Calu3 (cell line): ENCODE measurements around the gene CAVIN4. TPM values are rescaled to one million over a fixed set of nuclear protein-coding genes. Genes with fewer than 3 reads are reported as not detected.
A peak's percentile ranks its signal among the peaks of the same experiment; 100 is the strongest.

Experiments used
- BruUV-seq: library from RNA; stranded (reverse); fragments of 400-500 nt; replicated peaks from 2 replicates; lab custom pipeline; 2021; lab: Mats Ljungman, UMichigan
- CTCF ChIA-PET: fragments of 300-600 bp; sonication (Branson Sonifier 250); formaldehyde crosslinking; loops from one replicate; lab custom pipeline; 2022; ENCODE audit warnings: antibody characterized with exemption; lab: Charles Lee
- DNase-seq: peaks from one replicate; pipeline ENCODE4 v3.0.0; 2022
- H3K27ac Mint-ChIP-seq: one replicate; pipeline ENCODE4 v1.8.0; 2022; ENCODE audit warnings: mixed read lengths; ENCODE audit not compliant: unreplicated experiment
- H3K27me3 Mint-ChIP-seq: one replicate; pipeline ENCODE4 v1.8.0; 2022; ENCODE audit warnings: mixed read lengths; ENCODE audit not compliant: unreplicated experiment
- H3K36me3 Mint-ChIP-seq: one replicate; pipeline ENCODE4 v1.8.0; 2022; ENCODE audit warnings: mild to moderate bottlenecking, moderate library complexity, mixed read lengths; ENCODE audit not compliant: insufficient read depth, unreplicated experiment
- H3K4me1 Mint-ChIP-seq: one replicate; pipeline ENCODE4 v1.8.0; 2022; ENCODE audit warnings: mild to moderate bottlenecking, low read depth, mixed read lengths; ENCODE audit not compliant: unreplicated experiment
- H3K4me3 Mint-ChIP-seq: one replicate; pipeline ENCODE4 v1.8.0; 2022; ENCODE audit warnings: mild to moderate bottlenecking, low read depth, moderate library complexity, mixed read lengths; ENCODE audit not compliant: unreplicated experiment
- H3K9me3 Mint-ChIP-seq: one replicate; pipeline ENCODE4 v1.8.0; 2022; ENCODE audit warnings: low read depth, mixed read lengths; ENCODE audit not compliant: unreplicated experiment
- CTCF ChIP-seq: fragments of 200-600 bp; IDR thresholded peaks from one replicate; pipeline ENCODE4 v1.8.0; 2022; ENCODE audit warnings: antibody characterized with exemption; ENCODE audit not compliant: unreplicated experiment
- intact Hi-C: fragments of 100-400 bp; cut with micrococcal nuclease; formaldehyde crosslinking; loops from one replicate; pipeline ENCODE4 v1.10.0; 2022; ENCODE audit not compliant: unreplicated experiment
- total RNA-seq: library from RNA; stranded (reverse); gene quantifications from 2 replicates; pipeline ENCODE4 v1.2.3, GENCODE V29; 2022

The CAVIN4 gene
- total RNA-seq, 1 experiment from 2014 or later = 0.52 TPM

GRCh38 chr9:100598641-100599145, 20.8 kb downstream of the CAVIN4 start:
- peaks cover 10% of the 10 kb centered on the region for H3K36me3 Mint-ChIP-seq
- no peak for TF ChIP-seq CTCF
- no peak overlapping the region for H3K27ac Mint-ChIP-seq
- DNase-seq = peak; percentile 87
- peak overlapping the region; percentile 48 for H3K4me3 Mint-ChIP-seq
- H3K9me3 Mint-ChIP-seq = no peaks in the 10 kb centered on the region
- CTCF ChIA-PET = no interaction called here
- peaks cover 21% of the 10 kb centered on the region for H3K4me1 Mint-ChIP-seq
- no TSS peak for BruUV-seq
- intact Hi-C loops = loop anchor here (5.0 to 10.0 kb wide), 2 partner anchors 244 to 276 kb away; partner anchors contain the start of gene TEX10
- no peaks in the 10 kb centered on the region for H3K27me3 Mint-ChIP-seq

GRCh38 chr9:100600521-100601079, 22.7 kb downstream of the CAVIN4 start:
- no peak overlapping the region for H3K27ac Mint-ChIP-seq
- BruUV-seq = no TSS peak
- intact Hi-C loops = loop anchor here (5.0 kb wide), 4 partner anchors 87 to 782 kb away; no protein-coding TSS in a partner anchor
- CTCF ChIA-PET = interaction anchor here (0.6 to 2.6 kb wide), 3 partner anchors 128 to 711 kb away, joined by 3 to 24 read pairs (median 3); partner anchors contain the start of gene TMEFF1
- H3K9me3 Mint-ChIP-seq = no peaks in the 10 kb centered on the region
- peaks cover 10% of the 10 kb centered on the region for H3K36me3 Mint-ChIP-seq
- peaks cover 21% of the 10 kb centered on the region for H3K4me1 Mint-ChIP-seq
- H3K4me3 Mint-ChIP-seq = no peak overlapping the region
- no peak for TF ChIP-seq CTCF
- H3K27me3 Mint-ChIP-seq = no peaks in the 10 kb centered on the region
- DNase-seq = no peak

DNA sequence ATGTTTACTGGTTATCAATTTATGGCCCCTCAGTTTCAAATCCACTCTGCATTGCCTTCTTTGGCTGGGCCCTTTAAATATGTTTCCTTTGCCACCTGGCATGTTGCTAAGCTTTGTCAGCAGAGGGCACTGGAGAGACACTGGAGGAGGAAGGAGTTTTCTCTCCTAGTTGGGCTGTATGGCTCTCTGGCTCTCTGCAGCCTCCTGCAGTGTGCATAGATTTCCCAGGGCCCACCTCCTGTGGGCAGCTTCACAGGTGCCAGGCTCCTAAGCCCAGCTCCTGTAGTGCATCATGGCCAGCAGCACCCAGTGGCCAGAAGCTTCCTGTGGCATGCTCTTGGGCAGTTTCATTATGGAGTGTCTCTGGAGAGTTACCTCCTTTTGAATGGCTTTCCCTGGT, 23.3 kb downstream of the CAVIN4 start:
- no TSS peak for BruUV-seq
- TF ChIP-seq CTCF = peak; percentile 49
- Mint-ChIP-seq H3K27me3 (no peaks in the 10 kb centered on the region), H3K4me1 (peaks cover 21% of the 10 kb centered on the region), H3K27ac (no peak overlapping the region), H3K36me3 (peaks cover 10% of the 10 kb centered on the region), H3K4me3 (no peak overlapping the region), H3K9me3 (no peaks in the 10 kb centered on the region)
- intact Hi-C loops = loop anchor here (5.0 kb wide), 4 partner anchors 86 to 781 kb away; no protein-coding TSS in a partner anchor
- DNase-seq = peak; percentile 55
- CTCF ChIA-PET = interaction anchor here (0.5 to 2.6 kb wide), 4 partner anchors 128 to 711 kb away, joined by 3 to 24 read pairs (median 4); partner anchors contain the start of gene TMEFF1

GRCh38 chr9:100602342-100602801, 24.5 kb downstream of the CAVIN4 start:
- no peaks in the 10 kb centered on the region for H3K27me3 Mint-ChIP-seq
- H3K4me3 Mint-ChIP-seq = no peak overlapping the region
- TF ChIP-seq CTCF = peak; percentile 28
- no peak overlapping the region for H3K27ac Mint-ChIP-seq
- H3K9me3 Mint-ChIP-seq = no peaks in the 10 kb centered on the region
- BruUV-seq = no TSS peak
- peaks cover 10% of the 10 kb centered on the region for H3K36me3 Mint-ChIP-seq
- peaks cover 21% of the 10 kb centered on the region for H3K4me1 Mint-ChIP-seq
- CTCF ChIA-PET = interaction anchor here (0.5 to 2.6 kb wide), 3 partner anchors 15 to 709 kb away, joined by 3 to 24 read pairs (median 3); no protein-coding TSS in a partner anchor
- intact Hi-C loops = loop anchor here (1.0 to 5.0 kb wide), 6 partner anchors 85 to 780 kb away; no protein-coding TSS in a partner anchor
- DNase-seq = peak; percentile 40
